Gastrocnemius medialis (tissue), 4 donors: ENCODE results near the gene LRRC38. TPM values are rescaled to one million over a fixed set of nuclear protein-coding genes. Genes with fewer than 3 reads are reported as not detected.

ENCODE experiments used
- ATAC-seq, 2 donors: fragments of 150-250 bp; one replicate each; pipeline ENCODE4 v1.9.1; 2016
- DNase-seq, 2 donors: peaks; one replicate each; pipeline ENCODE4 v3.0.0-alpha.2; 2019
- H3K27ac ChIP-seq, 4 donors: fragments of 200-600 bp; sonication (generic); 1 replicate in 1 of 4; 2 replicates in 3 of 4; pipeline ENCODE4 v1.5.1; 2016 to 2018; ENCODE audit warnings: mild to moderate bottlenecking in 2 of 4, moderate library complexity in 1 of 4
- H3K27me3 ChIP-seq, 3 donors: fragments of 200-600 bp; sonication (generic) in 2 of 3; 1 replicate in 1 of 3; 2 replicates in 2 of 3; pipeline versions ENCODE4 v1.5.1 to v1.6.0; 2016 to 2019; ENCODE audit warnings: mild to moderate bottlenecking in 1 of 3, moderate library complexity in 1 of 3
- H3K36me3 ChIP-seq, 2 donors: fragments of 200-600 bp; sonication (generic) in 1 of 2; one replicate each; pipeline ENCODE4 v1.5.1; 2017 to 2018
- H3K4me1 ChIP-seq, 2 donors: fragments of 200-600 bp; sonication (generic) in 1 of 2; one replicate each; pipeline ENCODE4 v1.5.1; 2016 to 2017; ENCODE audit warnings: mild to moderate bottlenecking in 2 of 2
- H3K4me3 ChIP-seq, 4 donors: fragments of 200-600 bp; sonication (generic) in 3 of 4; 1 replicate in 1 of 4; 2 replicates in 3 of 4; pipeline ENCODE4 v1.5.1; 2016 to 2019; ENCODE audit warnings: mild to moderate bottlenecking in 2 of 4
- H3K9me3 ChIP-seq, 3 donors: fragments of 200-600 bp; sonication (generic) in 2 of 3; 1 replicate in 1 of 3; 2 replicates in 2 of 3; pipeline ENCODE4 v1.5.1; 2016 to 2019
- CTCF ChIP-seq, 5 experiments: fragments of 450-650 bp in 3 of 5; fragments of 200-600 bp in 2 of 5; sonication (generic) in 2 of 5; IDR thresholded peaks in 4 of 5; conservative IDR thresholded peaks in 1 of 5; 1 replicate in 4 of 5; 2 replicates in 1 of 5; pipeline ENCODE4 v1.5.1; 2016 to 2019; ENCODE audit warnings: antibody characterized with exemption in 5 of 5, mild to moderate bottlenecking in 3 of 5, moderate library complexity in 3 of 5
- POLR2A ChIP-seq, 2 donors: fragments of 450-650 bp; IDR thresholded peaks; one replicate each; pipeline ENCODE4 v1.6.1; 2017; ENCODE audit warnings: antibody characterized with exemption in 2 of 2, mild to moderate bottlenecking in 2 of 2, moderate library complexity in 2 of 2
- in situ Hi-C, 4 donors: fragments of 200-750 bp; cut with MboI; loops; one replicate each; pipeline versions ENCODE4 v1.15.0 to v1.8.0; 2017; ENCODE audit warnings: low sequenced_read_pairs in 4 of 4
- intact Hi-C: fragments of 100-400 bp; cut with DNase I; formaldehyde crosslinking; loops from one replicate; pipeline ENCODE4 v1.15.1; 2023; ENCODE audit warnings: low total_unique reads
- total RNA-seq, 4 donors: library from RNA; depleted of rRNA; stranded (reverse); fragments of >200 nt; gene quantifications; one replicate each; pipeline versions ENCODE4 v1.1.0 to v1.2.3, GENCODE V29; 2016

LRRC38 gene
- total RNA-seq, 4 donors from 2014 or later = 2.1 to 6.8 (median 5.7) TPM

GRCh38 chr1:13487143-13487868 lies 26.5 kb downstream of the LRRC38 start:
- intact Hi-C loops = loop anchor here (5.0 kb wide), 1 partner anchor 55 kb away; no protein-coding TSS in a partner anchor
- in situ Hi-C loops = no loop called here
- H3K27ac ChIP-seq = peak overlapping the region; percentile 86 to 97 (median 94)
- no peaks in the 10 kb centered on the region for H3K27me3 ChIP-seq
- H3K9me3 ChIP-seq = no peaks in the 10 kb centered on the region
- no peak overlapping the region for H3K4me3 ChIP-seq
- peak; percentile 89 to 92 for ATAC-seq
- H3K4me1 ChIP-seq = peaks cover 35 to 45% of the 10 kb centered on the region in 2 donors
- no peaks in the 10 kb centered on the region for H3K36me3 ChIP-seq
- DNase-seq = peak; percentile 93 to 97
- peak; percentile 62 to 65 for TF ChIP-seq POLR2A (IDR thresholded peaks at IDR 0.05)
- TF ChIP-seq CTCF (IDR thresholded peaks at IDR 0.05 in 4 of 5, conservative IDR thresholded peaks at IDR 0.05 in 1 of 5) = no peak

- intact Hi-C loops = loop anchor here (2.0 kb wide), 1 partner anchor 27 kb away; no protein-coding TSS in a partner anchor
- H3K27ac ChIP-seq = peak overlapping the region; percentile 80 to 97 (median 90)
Measured at GRCh38 chr1:13483946-13484345, 29.9 kb downstream of the LRRC38 start.

GRCh38 chr1:13482600-13482999 lies 31.2 kb downstream of the LRRC38 start:
- ATAC-seq (peak; percentile 59 to 61), DNase-seq (no peak)
- H3K36me3 ChIP-seq = no peaks in the 10 kb centered on the region
- in situ Hi-C loops (no loop called here), intact Hi-C loops (loop anchor here (2.0 kb wide), 1 partner anchor 28 kb away; no protein-coding TSS in a partner anchor)
- no peak for TF ChIP-seq POLR2A (IDR thresholded peaks at IDR 0.05)
- no peak for TF ChIP-seq CTCF (IDR thresholded peaks at IDR 0.05 in 4 of 5, conservative IDR thresholded peaks at IDR 0.05 in 1 of 5)
- peak overlapping the region; percentile 80 to 97 (median 90) for H3K27ac ChIP-seq
- no peaks in the 10 kb centered on the region for H3K27me3 ChIP-seq
- no peaks in the 10 kb centered on the region for H3K9me3 ChIP-seq
- H3K4me3 ChIP-seq = no peak overlapping the region
- H3K4me1 ChIP-seq = peaks cover 27 to 38% of the 10 kb centered on the region in 2 donors

More at GRCh38 chr1:13483946-13484345, 29.9 kb downstream of the LRRC38 start:
- no peak overlapping the region for H3K4me3 ChIP-seq
- no peaks in the 10 kb centered on the region for H3K36me3 ChIP-seq
- in situ Hi-C loops = no loop called here
- no peak for ATAC-seq
- TF ChIP-seq POLR2A (IDR thresholded peaks at IDR 0.05) (no peak), CTCF (IDR thresholded peaks at IDR 0.05 in 4 of 5, conservative IDR thresholded peaks at IDR 0.05 in 1 of 5) (no peak)
- no peak for DNase-seq
- peaks cover 34 to 50% of the 10 kb centered on the region in 2 donors for H3K4me1 ChIP-seq
- H3K27me3 ChIP-seq = no peaks in the 10 kb centered on the region
- no peaks in the 10 kb centered on the region for H3K9me3 ChIP-seq

GRCh38 chr1:13479171-13479856 lies 34.5 kb downstream of the LRRC38 start:
- no peaks in the 10 kb centered on the region for H3K9me3 ChIP-seq
- intact Hi-C loops (no loop called here), in situ Hi-C loops (no loop called here)
- no peak overlapping the region for H3K4me3 ChIP-seq
- peaks cover 19 to 25% of the 10 kb centered on the region in 2 donors for H3K4me1 ChIP-seq
- ATAC-seq (no peak), DNase-seq (no peak)
- no peaks in the 10 kb centered on the region for H3K27me3 ChIP-seq
- no peak for TF ChIP-seq CTCF (IDR thresholded peaks at IDR 0.05 in 4 of 5, conservative IDR thresholded peaks at IDR 0.05 in 1 of 5)
- TF ChIP-seq POLR2A (IDR thresholded peaks at IDR 0.05) = no peak
- H3K36me3 ChIP-seq = peaks cover 0 to 13% of the 10 kb centered on the region in 2 donors
- peak overlapping the region; percentile 80 to 97 (median 90) for H3K27ac ChIP-seq
